ENCODE results near the gene NFE2L3.
"Not testable (repeated sequence)": the region's sequence is repeated elsewhere in the genome, so short reads cannot be mapped to it uniquely, and the experiment has no call there.

Gene NFE2L3

GRCh38 chr7:26193432-26194207 is 41.6 kb downstream of the NFE2L3 start:
- no peak overlapping the region for H3K4me3 ChIP-seq (ENCODE audit: low read length)
- DNase-seq (ENCODE audit: low read depth, low spot score), result no peak

DNA sequence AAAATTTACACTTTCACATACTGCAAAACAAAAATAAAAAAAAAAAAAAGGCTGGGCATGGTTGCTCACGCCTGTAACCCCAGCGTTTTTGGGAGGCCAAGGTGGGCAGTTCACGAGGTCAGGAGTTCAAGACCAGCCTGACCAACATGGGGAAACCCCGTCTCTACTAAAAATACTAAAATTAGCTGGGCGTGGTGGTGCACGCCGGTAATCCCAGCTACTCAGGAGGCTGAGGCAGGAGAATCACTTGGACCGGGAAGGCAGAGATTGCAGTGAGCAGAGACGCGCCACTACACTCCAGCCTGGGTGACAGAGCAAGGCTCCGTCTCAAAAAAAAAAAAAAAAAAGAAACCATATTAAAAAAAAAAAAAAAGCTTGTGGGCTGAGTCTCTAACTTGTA is 42.8 kb downstream of the NFE2L3 start:
- not testable (repeated sequence) for DNase-seq (ENCODE audit: low read depth, low spot score); H3K4me3 ChIP-seq (ENCODE audit: low read length)

DNA sequence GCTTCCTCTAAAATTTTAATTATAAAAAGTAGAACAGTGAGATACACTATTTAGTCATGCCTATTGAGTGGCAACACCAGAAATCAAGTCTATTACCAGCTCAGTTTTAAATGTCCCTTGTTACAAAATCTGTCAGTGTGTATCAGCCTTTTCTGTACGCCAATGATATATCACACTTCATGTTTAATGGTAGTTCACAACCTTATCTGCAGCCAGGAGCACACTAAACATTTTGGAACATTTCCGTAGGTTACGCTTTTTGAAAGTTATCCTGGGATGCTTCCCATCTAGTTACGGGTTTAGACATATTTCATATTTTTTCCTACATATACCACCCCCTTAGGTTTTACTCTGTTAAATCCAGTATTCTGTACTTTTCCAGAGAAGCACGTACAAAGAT is 43.2 kb downstream of the NFE2L3 start:
- no peak overlapping the region for H3K4me3 ChIP-seq (ENCODE audit: low read length)
- DNase-seq (ENCODE audit: low read depth, low spot score), result no peak

DNA sequence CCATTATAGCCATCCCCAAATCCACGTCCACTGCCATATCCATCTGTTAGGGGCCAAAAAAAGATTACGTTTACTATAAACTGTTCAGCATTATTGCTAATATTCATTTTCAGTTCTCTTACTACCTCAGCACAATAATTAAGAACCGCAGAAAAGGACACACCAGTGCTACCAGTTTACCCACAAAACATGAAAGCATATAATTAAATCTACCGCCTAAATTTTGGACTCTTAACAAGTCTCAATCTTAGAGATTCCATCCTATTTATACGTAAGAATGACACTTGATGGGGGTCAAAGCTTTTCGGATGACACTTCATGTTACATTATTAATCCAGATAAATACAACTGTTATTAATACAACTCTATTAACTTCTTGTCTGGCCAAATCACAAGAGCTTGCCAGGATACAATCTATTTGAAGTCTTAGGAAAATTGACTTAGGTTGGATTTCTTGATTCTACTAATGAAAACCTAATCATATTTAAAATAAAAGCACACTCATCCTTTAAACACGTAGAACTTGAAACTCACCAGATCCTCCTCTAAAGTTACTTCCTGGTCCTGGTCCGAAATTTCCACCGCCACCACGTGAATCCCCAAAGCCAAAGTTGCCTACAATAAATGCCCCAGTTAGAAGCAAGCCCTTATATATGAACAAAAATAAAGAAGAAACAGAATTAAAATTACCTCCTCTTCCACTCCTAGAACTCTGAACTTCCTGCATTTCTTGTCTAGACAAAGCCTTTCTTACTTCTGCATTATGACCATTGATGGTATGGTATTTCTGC is 44.1 kb downstream of the NFE2L3 start:
- no peak for DNase-seq (ENCODE audit: low read depth, low spot score)
- H3K4me3 ChIP-seq (ENCODE audit: low read length), result no peak overlapping the region

DNA sequence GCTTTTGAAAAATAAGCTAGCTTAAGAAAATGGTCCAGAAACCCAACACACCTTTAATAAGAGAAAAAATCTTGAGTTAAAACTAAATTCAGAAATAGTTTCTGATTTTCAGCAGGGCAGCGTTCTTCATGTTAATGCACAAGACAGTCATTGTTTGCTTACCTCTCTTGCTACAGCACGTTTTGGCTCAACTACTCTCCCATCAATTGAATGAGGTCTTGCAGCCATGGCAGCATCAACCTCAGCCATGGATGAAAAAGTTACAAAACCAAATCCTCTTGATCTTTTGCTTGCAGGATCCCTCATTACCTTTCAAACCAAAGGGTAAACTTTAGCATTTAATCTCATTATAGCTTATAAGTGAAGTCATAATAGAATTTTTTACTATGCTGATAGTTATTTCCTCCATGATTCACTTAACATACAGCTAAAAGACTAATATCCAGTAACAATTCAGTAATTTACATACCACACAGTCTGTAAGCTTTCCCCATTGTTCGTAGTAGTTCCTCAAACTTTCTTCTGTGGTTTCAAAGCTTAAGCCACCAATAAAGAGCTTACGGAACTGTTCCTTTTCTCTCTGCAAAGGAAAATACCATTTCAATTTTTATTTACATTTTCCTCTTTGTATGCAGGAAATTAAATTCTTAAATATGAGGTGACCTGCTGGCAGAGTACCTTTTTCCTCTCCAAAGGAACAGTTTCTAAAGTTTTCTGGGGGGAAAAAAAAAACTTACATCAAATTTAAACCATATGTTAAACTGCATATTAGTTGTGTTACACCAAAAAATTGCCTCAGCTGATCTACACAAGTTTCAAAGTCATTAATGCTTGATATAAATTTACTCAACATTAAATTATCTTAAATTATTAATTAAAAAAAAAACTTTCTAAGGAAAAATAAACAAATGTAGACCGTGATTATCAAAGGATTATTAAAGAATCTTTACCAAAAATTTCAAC is 45.4 kb downstream of the NFE2L3 start:
- peak overlapping the region; percentile 96 for H3K4me3 ChIP-seq (ENCODE audit: low read length)
- DNase-seq (ENCODE audit: low read depth, low spot score), result no peak

- no peak for DNase-seq (ENCODE audit: low read depth, low spot score)
- H3K4me3 ChIP-seq (ENCODE audit: low read length), result peak overlapping the region; percentile 96
Measured at GRCh38 chr7:26198133-26198780, 46.3 kb downstream of the NFE2L3 start.

DNA sequence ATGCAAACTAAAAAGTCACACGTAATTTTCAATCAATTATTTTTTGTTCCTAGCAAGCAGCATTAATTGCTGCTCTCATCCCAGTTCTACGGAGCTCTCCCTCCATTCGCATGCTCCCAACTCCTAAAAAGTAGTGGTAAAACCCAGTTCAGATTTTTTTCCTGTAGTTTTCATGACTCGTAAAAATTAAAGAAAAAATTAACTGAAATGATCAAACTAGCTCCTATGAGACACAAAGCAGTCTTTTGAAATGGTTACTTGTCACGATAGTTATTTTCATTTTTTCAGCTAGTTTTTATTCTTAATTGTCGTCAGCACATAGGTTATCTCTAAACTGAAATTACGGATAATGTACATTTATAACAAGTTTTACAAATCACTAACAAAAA is 46.8 kb downstream of the NFE2L3 start:
- H3K4me3 ChIP-seq (ENCODE audit: low read length), result peak overlapping the region; percentile 96
- DNase-seq (ENCODE audit: low read depth, low spot score), result no peak

- DNase-seq (ENCODE audit: low read depth, low spot score), result peak; percentile 52
- peak overlapping the region; percentile 96 for H3K4me3 ChIP-seq (ENCODE audit: low read length)
Measured at GRCh38 chr7:26199301-26200037, 47.5 kb downstream of the NFE2L3 start.

DNA sequence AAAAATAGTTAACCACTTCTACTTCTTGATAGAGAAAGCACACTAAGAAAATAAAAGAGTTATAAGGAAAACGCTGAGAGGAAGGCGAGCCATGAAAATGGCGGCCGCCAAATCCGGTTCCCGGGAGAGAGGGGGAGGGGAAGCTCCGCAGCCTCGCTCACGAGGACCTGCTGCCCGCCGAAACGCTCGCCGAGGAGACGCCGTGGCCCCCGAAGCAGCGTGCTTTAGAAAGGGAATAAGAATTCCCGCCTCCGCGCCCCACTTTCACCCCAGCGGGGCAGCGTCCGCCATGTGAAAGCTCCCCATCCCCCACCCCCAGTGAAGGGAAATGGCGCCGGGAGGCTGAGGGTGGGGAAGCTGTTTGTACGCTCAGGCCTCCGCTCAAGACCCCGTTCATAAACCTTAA is 48.0 kb downstream of the NFE2L3 start:
- peak overlapping the region; percentile 96 for H3K4me3 ChIP-seq (ENCODE audit: low read length)
- DNase-seq (ENCODE audit: low read depth, low spot score), result peak; percentile 62

- H3K4me3 ChIP-seq (ENCODE audit: low read length), result peak within 1 kb of the TSS; percentile 96
- peak; percentile 98 for DNase-seq (ENCODE audit: low read depth, low spot score)
Measured at GRCh38 chr7:26200444-26201246, 48.6 kb downstream of the NFE2L3 start, which contains the start of gene HNRNPA2B1. TSS of gene HNRNPA2B1 (minus strand) at chr7:26200746. CDS start at chr7:26200577, 169 bp downstream.

GRCh38 chr7:26201247-26202018 is 49.4 kb downstream of the NFE2L3 start, which contains the start of gene CBX3:
TSS of gene CBX3 (plus strand) at chr7:26201745. CDS start at chr7:26202999, 1,254 bp downstream.
- DNase-seq (ENCODE audit: low read depth, low spot score), result peak; percentile 94
- peak within 1 kb of the TSS; percentile 96 for H3K4me3 ChIP-seq (ENCODE audit: low read length)

DNA sequence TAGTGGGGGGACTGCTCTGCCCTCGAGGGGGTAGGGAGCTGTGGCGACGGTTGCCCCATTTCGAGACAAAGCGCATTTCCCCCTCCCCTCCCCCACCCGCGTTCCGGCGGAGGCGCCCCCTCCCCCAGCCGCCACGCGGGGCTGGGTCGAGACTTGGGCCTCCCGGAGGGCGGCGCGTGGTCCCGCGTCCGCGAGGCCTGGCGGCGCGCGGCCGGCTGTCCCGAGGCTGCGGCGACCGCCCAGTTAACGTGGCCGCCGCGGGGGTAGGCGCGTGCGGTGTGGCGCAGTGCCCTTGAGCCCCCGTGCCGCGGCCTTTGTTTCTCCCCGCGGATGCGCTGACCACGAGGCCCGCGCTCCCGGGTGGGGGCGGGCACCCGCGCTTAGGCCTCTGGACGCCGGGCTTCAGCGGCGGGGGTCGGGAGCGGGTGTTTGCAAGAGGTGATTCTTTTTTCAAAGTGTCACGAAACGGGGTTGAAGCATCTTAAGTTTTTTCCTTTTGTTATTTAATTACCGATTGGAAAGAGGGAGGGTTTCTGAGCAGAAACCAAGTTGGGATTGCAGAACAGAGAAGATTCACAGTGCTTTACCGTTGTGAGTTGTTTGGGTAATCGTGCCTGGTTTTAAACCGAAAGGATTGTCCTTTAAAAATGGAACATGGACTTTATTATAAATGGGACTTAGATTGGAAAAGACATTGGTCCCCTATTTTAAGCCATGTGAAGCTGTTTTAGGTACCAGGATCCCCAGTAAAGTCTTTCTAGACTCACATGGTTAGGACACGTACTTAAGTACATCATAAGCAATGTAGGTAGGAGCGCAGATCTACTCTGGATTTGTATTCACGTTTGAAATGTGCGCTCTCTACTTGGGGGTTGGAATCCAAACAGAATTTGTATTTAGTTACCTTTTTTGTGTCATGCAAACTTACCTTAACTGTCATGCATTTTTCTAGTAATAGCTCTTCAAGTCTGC is 50.3 kb downstream of the NFE2L3 start:
- no peak for DNase-seq (ENCODE audit: low read depth, low spot score)
- H3K4me3 ChIP-seq (ENCODE audit: low read length), result peak overlapping the region; percentile 61

DNA sequence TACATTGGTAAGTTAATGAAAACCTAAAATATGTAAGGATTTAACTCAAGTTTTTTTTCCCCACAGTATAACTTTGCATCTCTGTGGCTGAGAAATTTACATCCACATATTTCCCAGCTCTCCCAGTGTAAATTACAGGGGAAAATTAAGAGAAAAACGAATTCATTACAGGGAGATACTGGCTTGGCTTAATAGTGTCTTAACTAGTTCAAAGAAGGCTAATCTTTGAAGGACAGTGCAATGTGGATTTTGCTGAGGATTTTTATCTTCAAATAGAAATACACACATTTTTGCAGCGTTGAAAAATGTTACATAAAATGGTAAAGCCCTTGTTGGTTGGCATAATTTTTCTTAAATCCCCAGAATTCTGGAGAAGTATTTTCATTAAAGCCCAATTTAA is 51.0 kb downstream of the NFE2L3 start:
- peak overlapping the region; percentile 61 for H3K4me3 ChIP-seq (ENCODE audit: low read length)
- no peak for DNase-seq (ENCODE audit: low read depth, low spot score)

DNA sequence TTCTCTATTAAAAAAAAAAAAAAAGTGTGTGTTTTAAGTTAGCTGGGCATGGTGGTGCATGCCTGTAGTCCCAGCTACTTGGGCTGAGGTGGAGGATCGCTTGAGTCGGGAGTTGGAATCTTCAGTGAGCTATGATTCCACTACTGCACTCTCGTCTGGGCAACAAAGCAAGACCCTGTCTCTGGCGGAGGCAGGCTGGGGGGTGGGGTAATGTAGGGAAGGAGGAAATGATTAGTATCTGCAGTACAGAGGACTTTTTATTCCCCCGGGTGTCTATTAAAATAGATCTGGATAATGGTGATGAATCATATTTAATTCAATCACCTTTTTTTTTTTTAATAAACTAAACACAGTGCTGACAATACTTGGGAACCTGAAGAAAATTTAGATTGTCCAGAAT is 56.0 kb downstream of the NFE2L3 start:
- no peak overlapping the region for H3K4me3 ChIP-seq (ENCODE audit: low read length)
- DNase-seq (ENCODE audit: low read depth, low spot score), result no peak

GRCh38 chr7:26212921-26213718 is 61.1 kb downstream of the NFE2L3 start:
- no peak overlapping the region for H3K4me3 ChIP-seq (ENCODE audit: low read length)
- no peak for DNase-seq (ENCODE audit: low read depth, low spot score)
